Esophagus squamous epithelium (tissue), 5 donors: ENCODE results near the gene TBL2. TPM values are rescaled to one million over a fixed set of nuclear protein-coding genes. Genes with fewer than 3 reads are reported as not detected.

ENCODE experiments used
- DNase-seq: peaks from one replicate; lab custom pipeline; 2025; lab: John Stamatoyannopoulos, UW
- H3K27ac ChIP-seq, 4 donors: fragments of 200-600 bp; sonication (generic); one replicate each; pipeline ENCODE4 v1.5.1; 2016 to 2019; ENCODE audit warnings: mild to moderate bottlenecking in 1 of 4
- H3K27me3 ChIP-seq, 4 donors: fragments of 200-600 bp; sonication (generic); 1 replicate in 3 of 4; 2 replicates in 1 of 4; pipeline versions ENCODE4 v1.5.1 to v1.6.0; 2017 to 2021; ENCODE audit warnings: antibody characterized with exemption in 1 of 4
- H3K36me3 ChIP-seq, 3 donors: fragments of 200-600 bp; sonication (generic); one replicate each; pipeline ENCODE4 v1.5.1; 2016 to 2019
- H3K4me1 ChIP-seq, 3 donors: fragments of 200-600 bp; sonication (generic); one replicate each; pipeline ENCODE4 v1.5.1; 2017 to 2019
- H3K4me3 ChIP-seq, 4 donors: fragments of 200-600 bp; sonication (generic); 1 replicate in 3 of 4; 2 replicates in 1 of 4; pipeline ENCODE4 v1.5.1; 2016 to 2019; ENCODE audit warnings: mild to moderate bottlenecking in 2 of 4, moderate library complexity in 1 of 4
- H3K9me3 ChIP-seq, 3 donors: fragments of 200-600 bp; sonication (generic); one replicate each; pipeline ENCODE4 v1.5.1; 2016 to 2019
- CTCF ChIP-seq, 6 experiments: fragments of 450-650 bp in 4 of 6; fragments of 200-600 bp in 2 of 6; sonication (generic) in 2 of 6; IDR thresholded peaks; one replicate each; pipeline ENCODE4 v1.5.1; 2016 to 2019; ENCODE audit warnings: antibody characterized with exemption in 6 of 6, mild to moderate bottlenecking in 4 of 6, moderate library complexity in 4 of 6
- POLR2A ChIP-seq, 4 donors: fragments of 450-650 bp; IDR thresholded peaks; one replicate each; pipeline ENCODE4 v1.6.1; 2017; ENCODE audit warnings: antibody characterized with exemption in 4 of 4, mild to moderate bottlenecking in 4 of 4, moderate library complexity in 3 of 4
- WGBS, 2 donors: methylation state at CpG; one replicate each; pipeline ENCODE4 v1.1.5; 2018; 5-methylcytosine and 5-hydroxymethylcytosine counted together
- intact Hi-C: fragments of 100-400 bp; cut with DNase I; formaldehyde crosslinking; loops from one replicate; pipeline ENCODE4 v1.15.0; 2022
- total RNA-seq, 4 donors: library from RNA; depleted of rRNA; stranded (reverse); fragments of >200 nt; gene quantifications; one replicate each; pipeline ENCODE4 v1.1.0, GENCODE V29; 2016
- donor health status: DM: yes; HTN: yes; CAD: no.

Gene TBL2
- total RNA-seq, 4 donors from 2014 or later, result 18.1 to 34.8 (median 26.7) TPM

GRCh38 chr7:73602721-73603651, 24.6 kb upstream of the TBL2 start:
- peaks cover 0 to 8% (median 4%) of the 10 kb centered on the region in 3 donors for H3K4me1 ChIP-seq
- WGBS, 2 donors, result 52 to 78% methylated on average over 8 to 9 of the region's 22 CpGs
- no peaks in the 10 kb centered on the region for H3K36me3 ChIP-seq
- no peaks in the 10 kb centered on the region for H3K9me3 ChIP-seq
- intact Hi-C loops, result no loop called here
- H3K27ac ChIP-seq, result no peak overlapping the region
- no peak for DNase-seq
- no peak overlapping the region for H3K4me3 ChIP-seq
- no peak for TF ChIP-seq CTCF (IDR thresholded peaks at IDR 0.05)
- TF ChIP-seq POLR2A (IDR thresholded peaks at IDR 0.05), result no peak
- H3K27me3 ChIP-seq, result peaks cover 0 to 59% (median 0%) of the 10 kb centered on the region in 4 donors

GRCh38 chr7:73599916-73600315, 21.5 kb upstream of the TBL2 start:
- H3K4me1 ChIP-seq, result no peaks in the 10 kb centered on the region
- no peaks in the 10 kb centered on the region for H3K9me3 ChIP-seq
- intact Hi-C loops, result no loop called here
- H3K4me3 ChIP-seq, result no peak overlapping the region
- 48 to 58% methylated on average over 5 to 6 of the region's 7 CpGs for WGBS, 2 donors
- peaks cover 0 to 60% (median 0%) of the 10 kb centered on the region in 4 donors for H3K27me3 ChIP-seq
- H3K36me3 ChIP-seq, result no peaks in the 10 kb centered on the region
- no peak for TF ChIP-seq POLR2A (IDR thresholded peaks at IDR 0.05)
- TF ChIP-seq CTCF (IDR thresholded peaks at IDR 0.05), result no peak
- DNase-seq, result no peak
- no peak overlapping the region for H3K27ac ChIP-seq

- Histone ChIP-seq H3K9me3 (no peaks in the 10 kb centered on the region), H3K4me1 (no peaks in the 10 kb centered on the region), H3K27ac (no peak overlapping the region), H3K27me3 (peaks cover 0 to 60% (median 0%) of the 10 kb centered on the region in 4 donors), H3K4me3 (no peak overlapping the region), H3K36me3 (no peaks in the 10 kb centered on the region)
- TF ChIP-seq POLR2A (IDR thresholded peaks at IDR 0.05) (no peak), CTCF (IDR thresholded peaks at IDR 0.05) (no peak)
- WGBS, 2 donors, result 65 to 81% methylated on average over 7 to 8 of the region's 13 CpGs
- intact Hi-C loops, result no loop called here
- no peak for DNase-seq
Observed at GRCh38 chr7:73599151-73599882, 20.9 kb upstream of the TBL2 start.

- Histone ChIP-seq H3K4me1 (no peaks in the 10 kb centered on the region), H3K36me3 (no peaks in the 10 kb centered on the region), H3K9me3 (no peaks in the 10 kb centered on the region), H3K27ac (no peak overlapping the region), H3K27me3 (peaks cover 0 to 54% (median 0%) of the 10 kb centered on the region in 4 donors), H3K4me3 (no peak overlapping the region)
- intact Hi-C loops, result no loop called here
- WGBS, 2 donors, result 82 to 85% methylated on average over 5 of the region's 5 CpGs
- no peak for DNase-seq
- TF ChIP-seq CTCF (IDR thresholded peaks at IDR 0.05) (no peak), POLR2A (IDR thresholded peaks at IDR 0.05) (no peak)
Observed at GRCh38 chr7:73597978-73598782, 19.8 kb upstream of the TBL2 start.
